K562 (cell line): Measurements from ENCODE around the gene RGR. TPM values are rescaled to one million over a fixed set of nuclear protein-coding genes. Genes with fewer than 3 reads are reported as not detected.

Experiments used
- ATAC-seq: fragments of 200-7000 bp; cut with Tn5 transposase; 3 replicates; pipeline ENCODE4 v1.9.1; 2020; ENCODE audit warnings: moderate library complexity
- BruUV-seq: library from RNA; stranded (reverse); fragments of 400-500 nt; replicated peaks from 2 replicates; lab custom pipeline; 2021; lab: Mats Ljungman, UMichigan
- CTCF ChIA-PET: fragments of 300-600 bp; formaldehyde crosslinking; extraction: SDS; loops from one replicate; lab custom pipeline; 2021; ENCODE audit warnings: low intra/inter-chr PET ratio; lab: Yijun Ruan, JAX
- POLR2A ChIA-PET: fragments of 300-600, 350-650 bp; sonication (Branson Sonifier 250); formaldehyde crosslinking; extraction: SDS; loops from one replicate; lab custom pipeline; 2021; ENCODE audit warnings: antibody characterized with exemption, inconsistent platforms; lab: Yijun Ruan, JAX
- DNase-seq, 4 experiments: peaks; one replicate each; pipeline versions ENCODE4 v3.0.0 to v3.0.0-alpha.2; 2011 to 2018; ENCODE audit warnings: low spot score in 3 of 4, mixed read lengths in 3 of 4; ENCODE audit errors: extremely low read depth in 1 of 4
- FAIRE-seq: peaks from 2 replicates; lab custom pipeline; 2011; peaks lifted over from hg19 to GRCh38; lab: Jason Lieb, UNC
- H2AFZ ChIP-seq: 2 replicates; pipeline ENCODE4 v1.6.0; 2011; ENCODE audit warnings: low read depth, low read length, control low read depth, inconsistent platforms
- H3K27ac ChIP-seq: fragments of 200-600 bp; 3 replicates; pipeline ENCODE4 v1.8.0; 2011; ENCODE audit warnings: low read depth, mild to moderate bottlenecking, control low read depth, inconsistent platforms, low read length, moderate library complexity, mixed read lengths; ENCODE audit errors: extremely low read depth
- H3K27me3 ChIP-seq, 2 experiments: fragments of 300-600 bp in 1 of 2; 2 replicates in 1 of 2; 3 replicates in 1 of 2; pipeline versions ENCODE4 v1.6.0 to v1.8.0; 2011; ENCODE audit warnings: inconsistent platforms in 2 of 2, low read length in 2 of 2, mild to moderate bottlenecking in 1 of 2, mixed read lengths in 1 of 2, moderate library complexity in 1 of 2; ENCODE audit not compliant: control insufficient read depth in 2 of 2, insufficient read depth in 2 of 2
- H3K36me3 ChIP-seq: fragments of 300-600 bp; 3 replicates; pipeline ENCODE4 v1.8.0; 2011; ENCODE audit warnings: mild to moderate bottlenecking, low read length, inconsistent platforms; ENCODE audit not compliant: control insufficient read depth, insufficient read depth
- H3K4me1 ChIP-seq, 2 experiments: fragments of 200-600 bp in 1 of 2; replicated peaks in 1 of 2; 2 replicates in 1 of 2; 3 replicates in 1 of 2; pipeline versions ENCODE4 v1.5.1 to v1.8.0; 2011; ENCODE audit warnings: inconsistent platforms in 2 of 2, low read length in 2 of 2, mild to moderate bottlenecking in 1 of 2, mixed read lengths in 1 of 2, moderate library complexity in 1 of 2; ENCODE audit not compliant: control insufficient read depth in 2 of 2, insufficient read depth in 2 of 2
- H3K4me2 ChIP-seq: 2 replicates; pipeline ENCODE4 v1.6.1; 2011; ENCODE audit warnings: low read length, control low read depth, inconsistent platforms, mixed read lengths; ENCODE audit not compliant: insufficient read depth
- H3K4me3 ChIP-seq: fragments of 200-600 bp; sonication (generic), shearing (Covaris generic); 2 replicates; pipeline ENCODE4 v1.5.1; 2016; ENCODE audit warnings: control low read depth, inconsistent platforms
- H3K79me2 ChIP-seq: fragments of 200-600 bp; 3 replicates; pipeline ENCODE4 v1.8.0; 2011; ENCODE audit warnings: low read length, inconsistent platforms; ENCODE audit not compliant: control insufficient read depth, insufficient read depth
- H3K9ac ChIP-seq, 2 experiments: 2 replicates each; pipeline versions ENCODE4 v1.6.0 to v1.6.1; 2011; ENCODE audit warnings: low read depth in 2 of 2, low read length in 2 of 2, control low read depth in 1 of 2, inconsistent platforms in 1 of 2, mild to moderate bottlenecking in 1 of 2, mixed read lengths in 1 of 2; ENCODE audit not compliant: insufficient read depth in 1 of 2
- H3K9me1 ChIP-seq: one replicate; pipeline ENCODE4 v1.6.0; 2011; ENCODE audit warnings: inconsistent platforms, mild to moderate bottlenecking, low read length, moderate library complexity; ENCODE audit not compliant: control insufficient read depth, insufficient read depth
- H3K9me3 ChIP-seq: replicated peaks from 2 replicates; pipeline ENCODE4 v1.5.1; 2011; ENCODE audit warnings: low read depth, low read length, inconsistent platforms; ENCODE audit not compliant: control insufficient read depth, insufficient read depth
- H4K20me1 ChIP-seq: replicated peaks from 2 replicates; pipeline ENCODE4 v1.6.1; 2011; ENCODE audit warnings: low read length, inconsistent platforms, mixed read lengths; ENCODE audit not compliant: control insufficient read depth, insufficient read depth
- ASH1L ChIP-seq: fragments of 450-650 bp; IDR thresholded peaks from 2 replicates; pipeline ENCODE4 v1.6.1; 2018; ENCODE audit warnings: borderline replicate concordance, mild to moderate bottlenecking, low read depth; ENCODE audit not compliant: partially characterized antibody
- HCFC1 ChIP-seq: IDR thresholded peaks from 2 replicates; pipeline ENCODE4 v1.6.1; 2012; ENCODE audit warnings: low read depth, low read length, improper control_type of control experiment
- HNRNPUL1 ChIP-seq: fragments of 200-400 bp; formaldehyde crosslinking; IDR thresholded peaks from 2 replicates; pipeline ENCODE4 v1.6.1; 2017; ENCODE audit warnings: low read length
- JUN ChIP-seq, 2 experiments: sonication (generic) in 1 of 2; formaldehyde crosslinking in 1 of 2; IDR thresholded peaks; 2 replicates each; pipeline versions ENCODE4 v1.6.1 to v1.8.0; 2012 to 2022; ENCODE audit warnings: borderline replicate concordance in 2 of 2, mild to moderate bottlenecking in 2 of 2, improper control_type of control experiment in 1 of 2, low read depth in 1 of 2, low read length in 1 of 2, missing genetic modification reagents in 1 of 2
- KDM4B ChIP-seq, 2 experiments: fragments of 450-650 bp in 1 of 2; sonication (generic) in 1 of 2; IDR thresholded peaks; 2 replicates each; pipeline ENCODE4 v1.6.1; 2016 to 2017; ENCODE audit warnings: borderline replicate concordance in 2 of 2, antibody characterized with exemption in 1 of 2, low read depth in 1 of 2, mild to moderate bottlenecking in 1 of 2
- NFE2 ChIP-seq: IDR thresholded peaks from 2 replicates; pipeline ENCODE4 v1.6.1; 2014; ENCODE audit warnings: antibody characterized with exemption, low read depth
- SIRT6 ChIP-seq: IDR thresholded peaks from one replicate; pipeline ENCODE4 v1.6.1; 2012; ENCODE audit warnings: low read depth, mild to moderate bottlenecking, control low read depth, inconsistent platforms, low read length, moderate library complexity
- TFAM ChIP-seq: fragments of 250-450 bp; sonication (Bioruptor Pico); conservative IDR thresholded peaks from 2 replicates; pipeline ENCODE4 v1.5.0; 2021; ENCODE audit warnings: mild to moderate bottlenecking, moderate library complexity
- ZFP36 ChIP-seq: fragments of 150-350 bp; IDR thresholded peaks from 2 replicates; pipeline ENCODE4 v1.6.1; 2018; ENCODE audit warnings: low read length, low read depth; ENCODE audit not compliant: partially characterized antibody
- WGBS: fragments of 100-300 bp; shearing (Covaris generic); methylation state at CpG from one replicate; pipeline ENCODE4 v1.1.6; 2016; ENCODE audit warnings: low coverage, mixed read lengths; ENCODE audit not compliant: insufficient coverage; ENCODE audit errors: missing lambda C conversion rate; 5-methylcytosine and 5-hydroxymethylcytosine counted together
- in situ Hi-C: fragments of 300-500 bp; cut with MboI; formaldehyde crosslinking; loops from 4 replicates; pipeline ENCODE4 v1.15.0; 2018; ENCODE audit warnings: inconsistent platforms, mixed read lengths
- intact Hi-C: fragments of 100-400 bp; cut with micrococcal nuclease; formaldehyde crosslinking; loops from 2 replicates; pipeline ENCODE4 v1.14.2; 2022
- polyA plus RNA-seq, 8 experiments: library from polyadenylated mRNA; depleted of rRNA in 4 of 8; stranded (reverse) in 5 of 8; unstranded in 3 of 8; fragments of >200 nt; fragmentation: Nextera tagmentation in 2 of 8; fragmentation: Illumina TruSeq in 1 of 8; extraction: Ambion mirVana in 2 of 8; extraction: Trizol in 1 of 8; gene quantifications; 2 replicates each; pipeline versions ENCODE4 v1.2.1 to v1.2.3, GENCODE V29; 2011 to 2014; ENCODE audit warnings: inconsistent platforms in 1 of 8, missing spikeins in 1 of 8
- total RNA-seq, 7 experiments: library from RNA; depleted of rRNA in 6 of 7; stranded (reverse); fragments of >200 nt in 6 of 7; fragmentation: Illumina TruSeq in 2 of 7; extraction: Trizol in 2 of 7; gene quantifications; 2 replicates each; pipeline versions ENCODE4 v1.2.1 to v1.2.3, GENCODE V29; 2011 to 2021; ENCODE audit warnings: low replicate concordance in 1 of 7
- TF ChIP-seq, protein P1 (sequence below), 2 experiments: fragments of 450-650 bp in 1 of 2; sonication (generic) in 1 of 2; formaldehyde crosslinking in 1 of 2; IDR thresholded peaks in 1 of 2; conservative IDR thresholded peaks in 1 of 2; 2 replicates each; pipeline versions ENCODE4 v1.6.1 to v1.8.1; 2016 to 2023; ENCODE audit warnings: mild to moderate bottlenecking in 2 of 2, moderate library complexity in 2 of 2, inconsistent platforms in 1 of 2, missing genetic modification reagents in 1 of 2
- TF ChIP-seq, protein P2 (sequence below): fragments of 250-450 bp; sonication (Bioruptor Pico); IDR thresholded peaks from 2 replicates; pipeline ENCODE4 v1.8.0; 2021; ENCODE audit warnings: moderate library complexity, mild to moderate bottlenecking, inconsistent platforms

RGR gene
- total and polyA plus RNA-seq, 9 of the 15 experiments (the other 6 are each of a cell fraction or from before 2014, with no cell fraction given) = not detected

DNA sequence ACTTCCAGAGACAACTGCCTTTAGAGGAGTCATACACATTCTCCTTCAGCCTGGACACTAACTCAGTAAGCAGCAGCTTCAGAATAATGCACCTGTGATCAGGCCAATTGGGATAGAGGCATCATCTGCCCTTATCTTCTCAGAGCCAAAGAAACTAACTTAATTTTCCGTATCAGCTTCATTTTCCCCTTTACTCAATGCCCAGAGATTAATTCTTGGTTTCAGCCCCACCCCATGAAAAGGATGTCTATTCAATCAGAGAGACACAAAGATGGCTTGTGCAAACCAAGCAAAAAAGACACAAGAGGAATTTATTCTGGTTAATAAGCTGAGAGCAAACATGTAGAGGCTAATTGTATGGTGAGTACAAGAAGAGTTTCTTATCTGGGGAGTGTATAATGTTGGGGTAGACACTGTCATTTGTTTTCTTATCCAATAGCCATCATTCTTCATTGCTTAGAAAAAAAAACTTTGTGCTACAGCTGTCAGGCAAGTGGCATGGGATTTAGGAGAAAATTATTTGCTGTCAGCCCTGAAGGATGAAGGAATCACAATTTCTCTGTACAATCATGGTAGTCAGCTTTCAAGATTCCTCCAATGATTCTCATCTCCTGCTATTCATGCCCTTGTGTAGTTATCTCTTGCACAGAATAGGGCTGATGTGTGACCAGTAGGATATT lies 44.8 kb downstream of the RGR start:
- POLR2A ChIA-PET = interaction anchor here (0.6 to 1.3 kb wide), 2 partner anchors 9 to 10 kb away, joined by 3 to 5 read pairs; no protein-coding TSS in a partner anchor
- no peak overlapping the region for H3K4me3 ChIP-seq
- no peak overlapping the region for H2AFZ ChIP-seq
- intact Hi-C loops (no loop called here), in situ Hi-C loops (no loop called here)
- ATAC-seq = no peak
- TF ChIP-seq JUN (IDR thresholded peaks at IDR 0.05; ENCODE audit: borderline replicate concordance, low read depth, low read length) (no peak), JUN (CRISPR knock-in tag; IDR thresholded peaks at IDR 0.05; ENCODE audit: borderline replicate concordance) (no peak)
- no peaks in the 10 kb centered on the region for H3K27me3 ChIP-seq
- CTCF ChIA-PET = no interaction called here
- H3K79me2 ChIP-seq = no peaks in the 10 kb centered on the region
- H3K9me3 ChIP-seq = no peaks in the 10 kb centered on the region
- whole genome bisulfite sequencing = 0% methylated on average over 1 of the region's 1 CpG
- peaks cover 4% of the 10 kb centered on the region for H3K9me1 ChIP-seq
- no TSS peak for BruUV-seq
- no peak overlapping the region for H3K9ac ChIP-seq
- peaks cover 7 to 15% of the 10 kb centered on the region in 2 experiments; a peak in 4 of 5 replicates for H3K4me1 ChIP-seq
- no peak for DNase-seq
- no peak overlapping the region for H3K27ac ChIP-seq
- H3K4me2 ChIP-seq = no peak overlapping the region
- no peaks in the 10 kb centered on the region for H3K36me3 ChIP-seq
- H4K20me1 ChIP-seq = 0 out of 2 replicates have a peak, but pooled peaks cover 7% of the 10 kb centered on the region
- FAIRE-seq = no peak

DNA sequence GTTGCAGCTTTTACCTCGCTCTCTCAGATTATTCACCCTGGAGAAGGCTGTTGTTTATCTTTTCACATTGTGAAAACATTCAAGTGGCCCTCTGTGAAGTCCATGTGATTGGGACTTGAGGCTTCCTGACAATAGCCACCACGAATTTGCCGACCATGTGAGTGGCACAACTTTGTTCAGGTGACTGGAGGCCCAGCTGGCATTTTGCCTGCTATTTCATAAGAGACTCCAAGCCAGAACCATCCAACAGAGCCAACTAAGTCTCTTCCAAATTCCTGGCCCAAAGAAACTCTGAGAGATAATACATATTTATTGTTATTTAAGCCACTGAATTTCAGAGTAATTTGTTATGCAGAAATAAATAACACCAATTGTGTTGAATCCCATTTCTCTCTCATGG lies 45.4 kb downstream of the RGR start:
- no peak overlapping the region for H3K27ac ChIP-seq
- ChIA-PET CTCF (no interaction called here), POLR2A (no interaction called here)
- no peak overlapping the region for H3K9ac ChIP-seq
- H3K4me2 ChIP-seq = no peak overlapping the region
- H3K9me1 ChIP-seq = peaks cover 4% of the 10 kb centered on the region
- H3K27me3 ChIP-seq = no peaks in the 10 kb centered on the region
- FAIRE-seq = no peak
- no TSS peak for BruUV-seq
- intact Hi-C loops (no loop called here), in situ Hi-C loops (no loop called here)
- 0% methylated on average over 3 of the region's 3 CpGs for WGBS
- no peaks in the 10 kb centered on the region for H3K79me2 ChIP-seq
- no peak for DNase-seq
- no peak overlapping the region for H3K4me3 ChIP-seq
- ATAC-seq = no peak
- no peak overlapping the region for H2AFZ ChIP-seq
- H3K4me1 ChIP-seq = peaks cover 7 to 19% of the 10 kb centered on the region in 2 experiments; a peak in 4 of 5 replicates
- no peaks in the 10 kb centered on the region for H3K9me3 ChIP-seq
- 0 out of 2 replicates have a peak, but pooled peaks cover 7% of the 10 kb centered on the region for H4K20me1 ChIP-seq
- no peaks in the 10 kb centered on the region for H3K36me3 ChIP-seq
- TF ChIP-seq HNRNPUL1 (no peak), ASH1L (no peak), ZFP36 (no peak), NFE2 (no peak), TFAM (CRISPR knock-in tag) (no peak), HCFC1 (no peak), KDM4B (IDR thresholded peaks at IDR 0.05; ENCODE audit: borderline replicate concordance in 2 of 2, low read depth in 1 of 2) (no peak), SIRT6 (no peak)
- TF ChIP-seq, protein P1, sequence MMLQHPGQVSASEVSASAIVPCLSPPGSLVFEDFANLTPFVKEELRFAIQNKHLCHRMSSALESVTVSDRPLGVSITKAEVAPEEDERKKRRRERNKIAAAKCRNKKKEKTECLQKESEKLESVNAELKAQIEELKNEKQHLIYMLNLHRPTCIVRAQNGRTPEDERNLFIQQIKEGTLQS (IDR thresholded peaks at IDR 0.05) = no peak
- TF ChIP-seq, protein P1 (CRISPR knock-in tag; conservative IDR thresholded peaks at IDR 0.05) = no peak
- TF ChIP-seq, protein P2, sequence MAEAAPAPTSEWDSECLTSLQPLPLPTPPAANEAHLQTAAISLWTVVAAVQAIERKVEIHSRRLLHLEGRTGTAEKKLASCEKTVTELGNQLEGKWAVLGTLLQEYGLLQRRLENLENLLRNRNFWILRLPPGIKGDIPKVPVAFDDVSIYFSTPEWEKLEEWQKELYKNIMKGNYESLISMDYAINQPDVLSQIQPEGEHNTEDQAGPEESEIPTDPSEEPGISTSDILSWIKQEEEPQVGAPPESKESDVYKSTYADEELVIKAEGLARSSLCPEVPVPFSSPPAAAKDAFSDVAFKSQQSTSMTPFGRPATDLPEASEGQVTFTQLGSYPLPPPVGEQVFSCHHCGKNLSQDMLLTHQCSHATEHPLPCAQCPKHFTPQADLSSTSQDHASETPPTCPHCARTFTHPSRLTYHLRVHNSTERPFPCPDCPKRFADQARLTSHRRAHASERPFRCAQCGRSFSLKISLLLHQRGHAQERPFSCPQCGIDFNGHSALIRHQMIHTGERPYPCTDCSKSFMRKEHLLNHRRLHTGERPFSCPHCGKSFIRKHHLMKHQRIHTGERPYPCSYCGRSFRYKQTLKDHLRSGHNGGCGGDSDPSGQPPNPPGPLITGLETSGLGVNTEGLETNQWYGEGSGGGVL (CRISPR knock-in tag) = no peak
